SKM-1 (cell line): ENCODE measurements around the gene SLC19A3.
A peak's percentile ranks its signal among the peaks of the same experiment; 100 is the strongest.
"Not testable (repeated sequence)": the region's sequence is repeated elsewhere in the genome, so short reads cannot be mapped to it uniquely, and the experiment has no call there.

Experiments
- DNase-seq: peaks from one replicate; lab custom pipeline; 2025; ENCODE audit not compliant: unreplicated experiment; lab: John Stamatoyannopoulos, UW

The SLC19A3 gene

DNA sequence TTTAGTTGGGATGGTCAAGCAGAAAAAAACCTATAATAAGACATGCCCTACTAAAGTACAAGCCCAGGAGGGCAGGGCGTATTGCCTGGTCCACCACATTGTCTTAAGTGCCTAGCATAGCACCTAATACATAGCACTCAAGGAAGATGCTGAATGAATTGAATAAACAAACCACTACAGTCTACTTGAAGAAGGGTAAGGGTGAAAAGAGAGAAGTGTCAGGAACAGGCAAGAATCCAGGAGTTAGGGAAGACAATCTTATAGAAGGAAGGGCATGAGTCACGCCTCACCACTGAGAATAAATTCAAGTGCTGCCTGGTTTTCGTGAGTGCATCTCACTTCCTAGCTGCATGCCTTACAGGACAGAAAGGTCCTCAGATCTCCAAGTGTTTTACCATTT lies 13.9 kb downstream of the SLC19A3 start:
- no peak for DNase-seq

DNA sequence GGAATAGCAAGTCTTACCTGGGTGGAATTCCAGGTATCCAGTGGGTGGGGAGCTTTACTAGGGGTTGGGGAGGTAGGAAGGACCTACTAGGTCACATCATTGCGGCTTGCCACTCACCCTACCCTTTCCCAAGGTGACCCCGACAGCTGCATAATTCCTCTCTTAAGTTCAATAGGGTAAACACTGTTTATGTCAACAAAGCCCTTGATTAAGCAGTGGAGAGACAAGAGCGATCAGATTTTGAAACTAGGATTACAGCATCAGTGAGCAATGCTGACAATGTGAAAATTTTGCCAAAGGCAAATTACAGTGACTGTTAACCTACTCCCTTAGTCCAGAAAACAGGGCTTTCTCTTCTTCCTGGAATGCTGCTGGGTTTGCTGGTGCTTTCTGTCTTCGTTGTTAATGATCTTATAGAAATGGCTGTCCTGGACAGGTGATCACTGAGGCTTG lies 14.5 kb downstream of the SLC19A3 start:
- no peak for DNase-seq

DNA sequence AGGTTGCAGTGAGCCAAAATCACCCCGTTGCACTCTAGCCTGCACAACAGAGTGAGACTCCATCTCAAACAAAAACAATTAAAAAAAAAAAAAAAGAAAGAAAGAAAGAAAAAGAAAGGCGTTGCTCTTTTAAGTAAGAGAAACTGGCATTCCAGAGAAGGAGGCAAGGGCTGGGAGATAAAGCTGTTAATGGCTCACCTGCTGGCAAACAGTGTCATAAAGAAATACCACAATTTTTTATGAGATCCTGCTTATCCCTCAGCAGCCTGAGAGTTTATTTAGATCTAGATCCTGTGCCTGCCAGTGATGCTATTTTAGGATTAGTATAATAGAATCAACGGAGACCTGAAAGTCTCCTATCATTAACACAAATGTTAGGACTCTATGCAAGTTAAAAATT lies 16.3 kb downstream of the SLC19A3 start:
- DNase-seq = no peak

DNA sequence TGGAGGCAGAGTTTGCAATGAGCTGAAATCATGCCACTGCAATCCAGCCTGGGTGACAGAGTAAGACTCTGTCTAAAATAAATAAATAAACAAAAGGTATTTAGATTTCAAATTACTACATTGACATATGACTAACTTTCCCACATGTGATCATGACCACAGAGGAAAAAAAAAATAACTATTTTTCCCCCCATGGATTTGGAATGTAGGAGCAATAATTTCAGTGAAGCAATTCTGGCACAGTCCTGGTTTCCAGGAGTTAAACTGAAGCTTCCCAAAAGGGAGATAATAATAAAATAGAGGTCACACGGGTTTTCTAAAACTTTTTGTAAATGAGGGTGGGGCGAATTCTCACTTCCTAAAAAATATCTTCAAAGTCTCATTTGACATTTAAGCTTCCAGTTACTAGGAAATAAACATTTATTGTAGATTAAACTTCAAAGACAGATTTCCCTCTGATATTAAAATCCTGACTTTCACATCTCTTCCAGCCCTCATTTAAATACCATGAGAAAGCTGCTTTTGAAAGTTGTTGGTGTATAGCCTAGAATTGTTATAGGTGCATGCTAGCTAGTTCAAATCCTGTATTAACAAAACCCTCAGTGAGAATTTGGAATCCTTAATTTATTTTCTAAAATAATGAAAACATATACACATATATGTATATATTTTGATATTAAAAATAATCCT lies 20.7 kb downstream of the SLC19A3 start:
- no peak for DNase-seq

DNA sequence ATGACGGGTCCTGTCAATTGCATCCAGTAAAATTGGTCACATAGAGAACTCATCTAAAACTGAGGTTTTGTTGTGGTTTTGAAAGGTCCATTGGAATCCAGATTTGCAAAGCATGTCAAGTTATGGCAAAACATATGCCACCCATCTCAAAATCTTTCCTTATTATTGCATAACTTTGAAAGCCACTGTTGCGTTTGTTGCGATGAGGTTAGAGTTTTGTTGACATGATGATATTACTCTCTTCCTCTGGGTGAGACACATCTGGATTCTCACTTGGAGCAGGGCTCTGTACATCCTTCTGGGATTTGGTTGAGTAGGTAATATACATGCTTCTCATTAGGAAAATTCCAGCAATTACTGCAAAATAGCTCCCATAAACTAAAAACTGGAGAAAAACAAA lies 30.6 kb downstream of the SLC19A3 start:
- no peak for DNase-seq

DNA sequence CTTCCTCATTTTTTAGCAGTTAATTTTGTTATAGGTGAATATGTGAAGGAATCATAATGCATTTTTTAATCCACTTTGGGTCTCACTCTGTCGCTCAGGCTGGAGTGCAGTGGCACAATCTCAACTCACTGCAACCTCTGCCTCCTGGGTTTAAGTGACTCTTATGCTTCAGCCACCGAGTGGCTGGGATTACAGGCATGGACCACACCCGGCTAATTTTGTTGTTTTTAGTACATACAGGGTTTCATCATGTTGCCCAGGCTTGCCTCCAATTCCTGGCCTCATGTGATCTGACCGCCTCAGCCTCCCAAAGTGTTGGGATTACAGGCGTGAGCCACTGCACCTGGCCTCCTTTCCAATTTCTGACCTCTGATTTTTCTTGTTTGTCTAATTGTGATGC lies 33.6 kb downstream of the SLC19A3 start:
- no peak for DNase-seq

DNA sequence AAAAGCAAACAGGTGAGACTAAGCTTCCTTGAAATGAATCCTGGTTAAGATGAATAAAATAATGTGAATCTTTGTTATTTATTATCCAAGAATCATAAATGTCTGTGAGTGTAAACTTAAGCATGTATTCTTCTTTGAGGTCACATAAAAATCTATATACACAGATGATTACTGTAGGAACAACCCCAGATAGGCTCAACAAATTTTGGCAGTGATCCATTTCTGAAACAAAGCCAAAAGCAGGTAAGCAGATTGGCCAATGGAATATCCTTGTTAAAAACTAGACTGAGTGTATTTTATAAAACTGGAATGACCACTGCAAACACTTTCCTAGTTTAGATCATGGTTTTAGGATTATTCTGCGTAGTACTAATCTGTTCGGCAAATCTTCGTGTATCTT lies 39.9 kb downstream of the SLC19A3 start:
- DNase-seq = no peak

DNA sequence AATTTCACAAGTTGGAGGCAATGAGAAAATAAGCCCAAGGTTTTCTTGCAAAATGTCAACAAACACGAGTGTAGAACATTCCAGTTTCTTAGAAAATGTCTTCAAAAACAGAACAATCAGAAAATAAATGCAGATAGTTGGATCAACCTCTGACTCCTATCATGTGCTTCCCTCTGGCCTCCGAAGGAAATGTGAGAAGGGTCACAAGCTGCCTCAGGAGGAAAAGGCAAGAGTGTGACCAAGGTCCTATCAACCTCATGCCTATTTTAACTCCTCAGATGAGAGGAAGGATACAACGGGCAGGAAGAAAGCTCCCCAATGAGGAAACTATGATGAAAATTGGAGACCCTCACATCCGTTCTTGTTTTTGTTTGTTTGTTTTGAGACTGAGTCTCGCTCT lies 43.3 kb downstream of the SLC19A3 start:
- no peak for DNase-seq

DNA sequence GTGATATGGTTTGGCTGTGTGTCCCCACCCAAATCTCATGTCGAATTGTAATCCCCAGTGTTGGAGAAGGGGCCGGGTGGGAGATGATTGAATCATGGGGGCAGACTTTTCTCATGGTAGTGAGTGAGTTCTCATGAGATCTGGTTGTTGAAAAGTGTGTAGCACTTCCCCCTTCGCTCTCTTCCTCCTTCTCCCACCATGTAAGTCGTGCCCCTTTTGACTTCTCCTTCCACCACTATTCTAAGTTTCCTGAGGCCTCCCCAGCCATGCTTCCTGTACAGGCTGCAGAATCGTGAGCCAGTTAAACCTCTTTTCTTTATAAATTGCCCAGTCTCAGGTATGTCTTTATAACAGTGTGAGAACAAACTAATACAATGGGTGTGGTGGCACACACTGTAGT lies 44.2 kb downstream of the SLC19A3 start:
- DNase-seq = not testable (repeated sequence)

DNA sequence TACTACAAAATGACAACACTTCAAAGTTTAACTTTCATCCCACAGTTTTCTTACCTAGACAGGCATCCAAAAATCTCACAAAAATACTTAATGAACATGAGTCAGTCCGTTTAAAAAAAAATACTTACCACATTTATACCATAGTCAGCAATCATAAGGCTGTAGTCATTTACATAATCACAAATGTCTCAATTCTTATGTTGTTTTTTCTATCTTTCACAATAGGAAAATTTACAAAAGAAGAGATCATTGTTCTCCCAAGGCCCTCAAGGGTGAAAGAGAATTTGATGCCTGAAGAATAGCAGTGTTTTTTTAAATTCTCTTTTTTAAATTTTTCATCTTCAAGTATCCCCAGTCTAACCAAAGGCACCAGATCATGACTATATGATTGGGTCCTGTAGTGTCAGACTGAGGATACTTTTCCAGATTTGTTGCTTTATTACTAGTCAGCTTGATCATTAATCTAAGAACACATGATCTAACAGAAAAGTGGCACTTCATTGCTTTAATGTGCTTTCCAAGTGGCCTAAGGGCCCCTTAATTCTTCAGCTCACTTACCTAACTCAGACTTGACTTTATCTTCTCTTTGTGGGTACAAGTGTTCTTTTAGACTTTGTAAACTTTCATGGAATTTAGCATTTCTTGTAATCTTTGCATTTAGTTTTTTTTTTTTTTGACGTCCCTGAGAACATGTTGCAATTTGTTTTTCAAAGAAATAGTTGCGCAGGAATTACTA lies 46.5 kb downstream of the SLC19A3 start:
- no peak for DNase-seq

DNA sequence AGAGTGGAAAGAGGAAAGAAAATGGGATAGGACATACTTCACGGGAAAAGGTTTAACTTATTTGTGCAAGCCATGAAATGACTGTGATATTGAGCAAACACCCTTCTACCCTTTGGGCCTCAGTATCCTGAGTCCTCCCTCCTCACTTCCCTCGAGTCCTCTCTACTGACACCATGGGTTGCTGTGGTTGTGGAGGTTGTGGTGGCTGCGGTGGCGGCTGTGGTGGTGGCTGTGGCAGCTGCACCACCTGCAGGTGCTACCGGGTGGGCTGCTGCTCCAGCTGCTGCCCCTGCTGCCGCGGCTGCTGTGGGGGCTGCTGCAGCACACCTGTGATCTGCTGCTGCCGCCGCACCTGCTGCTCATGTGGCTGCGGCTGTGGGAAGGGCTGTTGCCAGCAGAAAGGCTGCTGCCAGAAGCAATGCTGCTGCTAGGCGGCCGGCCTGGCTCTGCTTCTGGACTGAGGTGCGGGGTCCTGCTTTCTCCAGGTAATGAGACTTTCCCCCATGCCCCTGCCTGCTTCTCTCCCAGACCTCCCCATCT lies 51.1 kb downstream of the SLC19A3 start, which contains the start of gene SCYGR5:
Gene SCYGR5 (plus strand): TSS at position 174 of the 540 bp plus-strand sequence. CDS start 0 bp downstream, at position 174.
- not testable (repeated sequence) for DNase-seq

DNA sequence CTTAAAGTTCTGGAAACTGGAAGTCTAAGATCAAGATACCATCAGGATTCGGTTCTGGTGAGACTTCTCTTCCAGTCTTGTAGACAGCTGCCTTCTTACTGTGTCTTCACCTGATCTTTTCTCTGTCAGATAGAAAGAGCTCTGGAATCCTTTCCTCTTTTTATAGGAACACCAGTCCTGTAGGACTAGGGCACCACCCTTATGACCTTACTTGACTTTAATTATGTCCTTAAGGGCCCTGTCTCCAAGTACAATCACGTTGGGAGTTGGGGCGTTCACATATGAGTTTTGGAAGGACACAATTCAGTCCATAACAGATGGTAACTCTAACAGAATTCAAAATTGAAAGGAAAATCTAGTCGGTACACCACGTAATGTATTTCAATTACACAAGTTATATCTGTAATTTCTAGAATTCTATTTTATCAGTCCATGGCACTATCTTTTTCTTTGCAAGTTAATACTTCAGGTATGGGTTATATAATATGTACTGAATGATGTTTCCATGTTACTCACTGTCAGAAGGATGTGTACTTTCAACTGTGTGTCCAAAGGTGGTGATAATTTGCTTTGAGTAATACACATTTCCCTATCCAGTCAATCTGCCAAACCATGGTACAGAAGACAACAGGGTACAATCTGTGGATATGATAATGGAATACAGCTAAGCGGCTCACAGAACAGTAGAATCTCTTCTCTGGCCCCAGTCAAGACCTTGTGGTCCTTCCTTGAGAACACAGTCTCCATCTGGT lies 52.5 kb downstream of the SLC19A3 start:
- DNase-seq = no peak

DNA sequence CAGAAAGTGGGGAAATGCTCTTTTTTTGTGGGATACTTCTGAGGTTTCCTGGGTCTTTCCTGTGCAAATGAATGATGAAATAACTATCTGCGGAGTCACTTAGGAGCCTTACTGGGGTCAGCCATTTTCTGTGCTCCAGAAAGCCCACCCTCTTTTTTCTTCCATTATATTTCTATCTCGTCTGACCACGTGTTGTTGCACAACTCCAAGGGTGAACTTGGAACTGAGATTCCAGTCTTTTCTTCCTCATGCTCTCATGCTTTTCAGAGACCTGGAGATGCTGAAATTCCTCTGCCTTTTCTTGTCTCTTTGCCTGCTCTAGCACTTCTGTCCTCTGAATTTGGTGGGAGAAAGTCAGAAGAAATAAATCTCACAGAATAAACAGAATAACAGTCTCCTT lies 56.0 kb downstream of the SLC19A3 start:
- no peak for DNase-seq

DNA sequence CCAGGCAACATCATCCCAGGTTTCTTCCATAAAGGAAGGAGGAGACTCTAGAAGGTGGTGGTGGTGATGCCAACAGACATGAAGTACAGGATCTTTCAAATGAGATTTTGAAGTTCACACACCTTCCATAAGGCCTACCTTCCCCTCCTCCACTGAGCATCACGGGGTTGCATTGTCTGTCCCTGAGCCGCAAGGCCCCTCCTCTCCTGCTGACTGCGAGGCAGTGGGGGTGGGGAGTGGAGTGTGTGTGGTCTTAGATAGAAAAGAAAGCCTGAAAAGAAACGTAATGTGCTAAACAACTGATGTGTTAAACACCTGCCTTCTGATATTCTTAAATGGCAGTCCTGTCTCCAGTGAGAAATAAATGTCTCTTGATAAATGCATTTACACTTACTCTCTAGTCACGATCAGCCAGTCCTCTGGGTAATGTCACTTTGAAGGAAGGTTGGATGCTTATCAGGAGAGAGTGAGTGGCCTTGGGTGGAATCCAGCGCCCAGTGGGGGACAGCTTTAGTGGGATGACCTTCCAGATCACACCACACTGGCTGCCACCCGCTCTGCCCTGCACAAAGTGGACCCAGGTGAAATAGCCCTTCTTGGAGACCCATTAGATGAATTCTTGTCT lies 56.7 kb downstream of the SLC19A3 start:
- no peak for DNase-seq

DNA sequence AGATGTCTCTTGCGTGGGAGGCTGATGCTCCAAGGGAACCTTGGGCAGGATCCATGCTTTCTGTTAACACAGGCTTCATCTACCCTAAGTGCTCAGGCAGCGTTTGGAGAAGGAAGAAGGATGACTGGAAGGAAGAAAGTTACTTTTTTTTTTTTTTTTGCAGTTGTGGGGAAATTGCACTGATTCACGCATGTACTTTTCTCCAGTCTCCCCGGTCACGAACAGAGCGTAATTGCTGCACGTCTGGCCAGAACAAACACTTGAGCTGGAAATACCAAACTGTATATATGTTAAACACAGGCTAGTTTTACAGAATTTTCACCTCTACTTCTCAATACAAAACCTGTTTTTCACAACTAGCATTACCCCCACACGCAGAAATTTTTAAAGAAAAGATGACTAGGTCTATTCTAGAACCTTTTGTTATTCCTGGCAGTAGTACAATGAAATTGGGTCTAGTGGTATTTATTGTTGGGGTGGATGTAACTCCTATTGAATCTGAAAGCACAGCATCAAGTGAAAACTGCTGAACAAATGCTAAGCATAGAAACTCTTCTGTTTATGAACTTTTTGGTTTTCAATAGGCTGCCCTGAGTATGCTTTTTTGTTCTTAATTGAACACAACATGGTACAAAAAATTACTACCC lies 60.5 kb downstream of the SLC19A3 start:
- DNase-seq = no peak

DNA sequence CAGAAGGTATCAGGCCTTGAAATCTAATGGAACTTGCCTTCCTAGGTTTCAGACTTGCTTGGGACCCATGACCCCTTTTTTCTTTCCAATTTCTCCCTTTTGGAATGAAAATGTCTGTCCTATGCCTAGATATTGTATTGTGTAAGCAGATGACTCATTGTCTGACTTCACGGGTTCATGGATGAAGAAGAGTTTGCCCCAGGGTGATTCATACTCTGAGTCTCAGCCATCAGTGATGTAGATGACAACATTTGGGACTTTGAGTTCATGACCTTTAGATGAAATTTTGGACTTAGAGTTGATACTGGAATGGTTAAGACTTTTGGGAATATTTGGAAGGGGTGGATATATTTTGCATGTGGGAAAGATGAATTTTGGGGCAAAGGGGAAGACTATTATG lies 62.4 kb downstream of the SLC19A3 start:
- peak; percentile 52 for DNase-seq

DNA sequence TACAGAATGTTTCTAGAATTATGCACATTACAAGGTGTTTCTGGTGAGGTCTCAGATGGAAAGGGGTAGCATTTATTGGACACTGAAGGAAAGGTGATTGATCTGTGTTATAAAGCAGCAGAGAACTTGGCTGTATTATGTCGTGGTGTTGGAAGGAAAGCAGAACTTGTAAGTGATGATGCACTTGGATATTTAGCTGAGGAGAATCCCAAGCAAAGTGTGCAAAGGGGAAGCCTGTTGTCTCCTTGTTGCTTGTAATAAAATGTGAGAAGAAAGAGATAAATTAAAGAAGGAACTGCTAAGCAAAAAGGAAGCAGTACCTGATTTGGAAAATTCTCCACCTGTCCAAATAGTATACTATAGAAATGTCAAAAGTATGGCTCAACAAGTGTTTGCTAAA lies 63.4 kb downstream of the SLC19A3 start:
- no peak for DNase-seq

DNA sequence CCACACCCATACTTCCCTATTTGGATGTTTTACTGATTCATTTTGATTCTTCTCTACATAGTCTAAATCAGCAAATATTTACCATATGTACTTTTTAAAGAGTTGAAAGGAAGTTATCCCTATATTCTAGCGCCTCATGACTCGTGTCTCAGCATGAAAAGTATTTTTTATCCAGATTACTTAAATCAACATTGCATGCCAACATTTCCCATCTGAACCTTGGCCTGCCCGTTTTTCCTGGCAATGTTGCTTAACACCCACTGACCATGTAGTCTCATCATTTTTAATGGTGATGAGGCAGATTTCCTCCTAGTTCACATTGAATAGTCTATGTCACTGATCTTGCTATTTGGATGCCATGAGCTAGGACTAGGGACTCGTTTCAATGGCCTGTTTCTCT lies 64.4 kb downstream of the SLC19A3 start:
- no peak for DNase-seq

DNA sequence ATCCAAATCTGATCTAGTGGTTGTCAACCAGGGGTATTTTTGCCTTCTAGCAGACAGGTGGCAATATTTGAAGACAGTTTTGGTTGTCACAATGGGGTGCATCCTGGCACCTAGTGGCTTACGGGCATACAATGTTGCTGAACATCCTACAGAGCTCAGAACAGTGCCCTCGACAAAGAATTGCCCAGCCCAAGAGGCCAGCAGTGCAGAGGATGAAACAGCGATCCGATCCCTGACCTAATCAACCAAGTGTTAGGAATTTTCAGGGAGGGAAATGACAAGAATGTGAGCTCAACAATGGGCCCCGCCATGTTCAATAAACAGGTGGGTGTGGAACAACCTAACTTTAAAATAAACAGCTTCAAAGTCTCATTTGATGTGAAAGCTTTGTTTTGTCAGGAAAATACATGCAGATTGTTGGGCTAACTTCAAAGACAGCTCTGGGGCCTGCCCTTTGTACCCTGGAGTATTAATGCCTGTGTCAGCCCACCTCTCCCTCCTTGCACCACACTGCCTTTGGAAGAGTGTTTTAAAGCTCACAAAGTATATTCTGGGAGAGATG lies 73.8 kb downstream of the SLC19A3 start:
- DNase-seq = no peak

DNA sequence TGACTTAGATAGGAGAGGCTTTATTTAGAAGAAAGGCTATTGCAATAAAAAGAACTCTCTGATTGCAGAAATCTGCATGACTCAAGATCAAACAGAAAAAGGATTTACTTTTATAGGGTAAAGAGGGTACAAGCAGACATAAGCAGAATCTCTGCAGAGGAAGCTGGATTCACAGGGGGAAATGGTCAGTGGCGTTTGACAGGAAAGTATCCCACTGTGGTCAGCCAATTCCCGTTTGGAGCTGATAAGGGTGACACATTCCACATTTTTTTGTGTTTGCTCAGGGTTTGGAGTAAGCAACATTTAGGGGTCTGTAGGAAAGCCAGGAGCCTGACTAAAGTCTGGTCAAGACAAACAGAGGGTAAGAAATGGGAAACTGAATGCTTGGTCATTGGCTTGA lies 75.2 kb downstream of the SLC19A3 start:
- DNase-seq = no peak
